HG03571 (cell line): ENCODE measurements around the gene ABCG1.

ENCODE experiments used
- ATAC-seq: cut with Tn5 transposase; IDR thresholded peaks from one replicate; pipeline ENCODE4 v1.9.1; 2021; ENCODE audit not compliant: unreplicated experiment

ABCG1 gene

GRCh38 chr21:42343101-42343500, 124.2 kb downstream of the ABCG1 start:
- ATAC-seq: no peak

DNA sequence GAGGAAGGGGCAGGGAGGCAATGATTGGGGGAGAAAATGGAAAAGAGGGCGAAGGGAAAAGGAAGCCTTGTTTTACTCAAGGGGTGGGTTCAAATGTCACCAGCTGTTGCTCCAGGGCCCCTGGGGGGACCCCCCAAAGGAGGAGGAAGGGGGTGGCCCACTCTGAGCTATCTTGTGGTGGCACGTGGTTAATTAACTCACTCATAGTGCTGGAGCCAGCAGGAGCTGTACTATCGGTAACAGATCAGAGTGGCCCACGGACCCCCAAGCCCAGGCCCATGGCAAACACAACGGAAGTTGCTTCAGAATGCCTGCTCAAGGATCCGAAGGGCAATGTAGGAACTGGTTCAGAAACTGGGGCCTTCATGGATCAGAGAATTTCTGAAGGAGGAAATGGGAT, 124.6 kb downstream of the ABCG1 start:
- ATAC-seq: no peak

- no peak for ATAC-seq
Observed at GRCh38 chr21:42343963-42344510, 125.1 kb downstream of the ABCG1 start.

DNA sequence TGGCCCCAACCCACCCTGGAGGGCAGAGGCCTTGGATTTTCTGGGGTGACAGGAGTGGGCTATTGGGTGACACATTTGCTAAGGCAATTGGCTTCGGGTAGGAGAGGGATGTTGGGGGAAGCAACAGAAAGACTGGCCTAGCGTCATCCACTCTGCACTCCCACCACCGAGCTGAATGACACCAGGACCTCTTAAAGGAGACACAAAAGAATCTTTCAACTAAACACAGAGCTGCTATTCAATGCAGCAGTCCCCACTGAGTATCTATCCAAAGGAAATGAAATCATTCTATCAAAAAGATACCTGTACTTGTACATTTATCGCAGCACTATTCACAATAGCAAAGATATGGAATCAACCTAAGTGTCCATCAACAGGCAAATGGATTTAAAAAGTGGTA, 125.7 kb downstream of the ABCG1 start:
- no peak for ATAC-seq

DNA sequence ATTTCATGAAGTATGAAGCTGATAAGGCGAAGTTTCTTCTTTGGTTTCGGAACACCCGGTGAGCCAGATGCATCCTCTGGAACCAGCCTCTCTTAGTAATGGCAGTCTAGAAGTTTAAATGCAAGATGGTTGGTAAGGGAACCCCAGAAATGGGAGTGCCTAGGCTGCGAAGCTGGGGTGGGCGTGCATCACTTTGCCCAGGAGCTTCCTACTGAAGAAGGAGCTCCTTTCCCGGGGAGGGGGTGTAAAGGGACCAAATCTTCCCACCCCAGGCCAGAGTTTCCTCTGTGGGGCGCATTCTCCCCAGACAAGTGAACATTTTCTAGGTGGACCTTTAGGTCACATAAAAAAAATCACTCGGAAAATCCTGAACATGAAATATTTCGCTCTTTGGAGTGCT, 127.5 kb downstream of the ABCG1 start:
- no peak for ATAC-seq
